ENCODE measurements around the gene KCNH8. TPM values are rescaled to one million over a fixed set of nuclear protein-coding genes. Genes with fewer than 3 reads are reported as not detected.

KCNH8 gene
- total RNA-seq, 1 donor, result not detected

DNA sequence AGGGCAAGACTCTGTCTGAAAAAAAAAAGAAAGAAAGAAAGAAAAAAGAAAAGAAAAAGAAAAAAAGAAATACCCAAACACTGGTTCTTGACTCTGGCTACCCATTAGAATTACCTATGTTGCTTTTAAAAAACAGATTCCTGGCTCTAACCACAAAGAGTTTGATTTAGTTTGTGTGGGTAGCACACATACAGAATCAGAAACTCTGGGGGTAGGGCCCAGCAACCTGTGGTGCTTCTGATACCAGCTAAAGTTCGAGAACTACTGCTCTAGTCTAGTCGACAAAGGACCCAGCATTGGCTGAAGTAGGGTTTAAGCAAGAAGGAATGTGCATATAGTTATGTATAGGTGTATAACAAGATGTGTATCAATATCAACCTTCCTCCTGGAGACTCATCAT is 393.0 kb downstream of the KCNH8 start:
- TF ChIP-seq, protein P1, sequence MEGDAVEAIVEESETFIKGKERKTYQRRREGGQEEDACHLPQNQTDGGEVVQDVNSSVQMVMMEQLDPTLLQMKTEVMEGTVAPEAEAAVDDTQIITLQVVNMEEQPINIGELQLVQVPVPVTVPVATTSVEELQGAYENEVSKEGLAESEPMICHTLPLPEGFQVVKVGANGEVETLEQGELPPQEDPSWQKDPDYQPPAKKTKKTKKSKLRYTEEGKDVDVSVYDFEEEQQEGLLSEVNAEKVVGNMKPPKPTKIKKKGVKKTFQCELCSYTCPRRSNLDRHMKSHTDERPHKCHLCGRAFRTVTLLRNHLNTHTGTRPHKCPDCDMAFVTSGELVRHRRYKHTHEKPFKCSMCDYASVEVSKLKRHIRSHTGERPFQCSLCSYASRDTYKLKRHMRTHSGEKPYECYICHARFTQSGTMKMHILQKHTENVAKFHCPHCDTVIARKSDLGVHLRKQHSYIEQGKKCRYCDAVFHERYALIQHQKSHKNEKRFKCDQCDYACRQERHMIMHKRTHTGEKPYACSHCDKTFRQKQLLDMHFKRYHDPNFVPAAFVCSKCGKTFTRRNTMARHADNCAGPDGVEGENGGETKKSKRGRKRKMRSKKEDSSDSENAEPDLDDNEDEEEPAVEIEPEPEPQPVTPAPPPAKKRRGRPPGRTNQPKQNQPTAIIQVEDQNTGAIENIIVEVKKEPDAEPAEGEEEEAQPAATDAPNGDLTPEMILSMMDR (IDR thresholded peaks at IDR 0.05; ENCODE audit: insufficient read depth, low read length), result no peak
- H3K4me3 ChIP-seq (ENCODE audit: low read depth, low read length), result no peak overlapping the region
- no peak for DNase-seq (ENCODE audit: low read depth)

DNA sequence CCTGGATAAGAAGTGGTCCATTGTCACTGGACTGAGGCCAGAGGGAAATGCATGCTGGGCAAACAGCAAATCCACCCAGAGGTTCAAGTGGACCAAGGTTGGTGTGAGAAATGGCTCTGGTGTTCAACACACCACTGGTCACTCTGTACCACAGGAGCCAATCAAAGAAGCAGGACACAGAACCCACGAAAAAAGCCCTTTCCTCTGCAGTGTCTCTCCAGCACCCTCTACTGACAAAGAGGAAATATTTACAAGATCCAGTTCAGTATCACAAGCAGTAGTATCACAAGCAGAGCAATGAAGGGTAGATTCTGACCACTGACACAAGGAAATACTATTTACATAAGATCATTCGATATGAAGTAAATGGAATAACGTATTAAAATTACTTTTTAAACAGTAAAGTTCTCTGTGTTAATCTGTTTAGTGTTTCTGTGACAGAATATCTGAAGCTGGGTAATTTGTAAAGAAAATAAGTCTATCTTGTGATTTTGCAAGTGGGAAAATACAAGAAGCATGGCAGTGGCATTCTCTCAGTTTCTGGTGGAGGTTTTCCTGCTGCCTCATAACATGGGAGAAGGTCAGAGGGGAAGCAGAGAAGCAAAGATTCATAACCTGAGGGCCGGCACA is 395.0 kb downstream of the KCNH8 start:
- H3K4me3 ChIP-seq (ENCODE audit: low read depth, low read length), result no peak overlapping the region
- no peak for DNase-seq (ENCODE audit: low read depth)

DNA sequence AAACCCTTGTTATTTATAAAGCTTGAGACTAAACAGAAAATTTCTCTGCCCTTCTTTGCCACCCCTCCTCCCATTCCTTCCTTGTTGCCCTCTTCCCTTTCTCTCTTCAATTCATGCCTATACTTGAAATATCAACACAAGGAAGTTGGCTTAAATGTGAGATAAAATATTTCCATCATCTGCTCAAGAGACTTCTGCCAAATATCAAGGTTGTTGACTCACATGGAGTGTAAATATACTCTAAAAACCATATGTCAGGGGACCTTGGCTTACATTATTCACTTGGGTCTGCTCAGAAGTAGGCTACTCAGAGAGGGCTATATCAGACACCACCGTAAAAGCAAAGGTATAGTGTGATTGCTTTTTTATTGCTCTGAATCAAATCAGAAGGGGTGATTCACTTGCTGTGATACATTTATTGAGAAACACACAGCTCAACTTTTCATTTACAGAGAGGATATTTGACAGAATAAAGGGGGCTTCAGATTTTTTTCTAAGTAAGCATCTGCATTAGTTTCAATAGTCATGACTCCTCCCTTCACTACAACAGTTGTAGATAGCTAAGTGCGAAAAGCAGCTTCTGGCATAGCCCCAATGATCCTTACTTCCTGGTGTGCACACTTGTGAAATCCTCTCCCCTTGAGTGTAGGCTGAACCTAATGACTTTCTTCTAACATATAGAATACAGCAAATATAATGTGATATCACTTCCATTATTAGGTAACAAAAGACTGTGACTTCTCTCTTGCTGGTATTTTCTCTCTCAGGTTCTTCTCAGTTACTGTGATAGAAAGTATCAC is 399.6 kb downstream of the KCNH8 start:
- TF ChIP-seq, protein P1 (IDR thresholded peaks at IDR 0.05; ENCODE audit: insufficient read depth, low read length), result no peak
- no peak for DNase-seq (ENCODE audit: low read depth)
- no peak overlapping the region for H3K4me3 ChIP-seq (ENCODE audit: low read depth, low read length)

More for the DNA sequence above, 395.0 kb downstream of the KCNH8 start:
- TF ChIP-seq, protein P1 (IDR thresholded peaks at IDR 0.05; ENCODE audit: insufficient read depth, low read length), result no peak

DNA sequence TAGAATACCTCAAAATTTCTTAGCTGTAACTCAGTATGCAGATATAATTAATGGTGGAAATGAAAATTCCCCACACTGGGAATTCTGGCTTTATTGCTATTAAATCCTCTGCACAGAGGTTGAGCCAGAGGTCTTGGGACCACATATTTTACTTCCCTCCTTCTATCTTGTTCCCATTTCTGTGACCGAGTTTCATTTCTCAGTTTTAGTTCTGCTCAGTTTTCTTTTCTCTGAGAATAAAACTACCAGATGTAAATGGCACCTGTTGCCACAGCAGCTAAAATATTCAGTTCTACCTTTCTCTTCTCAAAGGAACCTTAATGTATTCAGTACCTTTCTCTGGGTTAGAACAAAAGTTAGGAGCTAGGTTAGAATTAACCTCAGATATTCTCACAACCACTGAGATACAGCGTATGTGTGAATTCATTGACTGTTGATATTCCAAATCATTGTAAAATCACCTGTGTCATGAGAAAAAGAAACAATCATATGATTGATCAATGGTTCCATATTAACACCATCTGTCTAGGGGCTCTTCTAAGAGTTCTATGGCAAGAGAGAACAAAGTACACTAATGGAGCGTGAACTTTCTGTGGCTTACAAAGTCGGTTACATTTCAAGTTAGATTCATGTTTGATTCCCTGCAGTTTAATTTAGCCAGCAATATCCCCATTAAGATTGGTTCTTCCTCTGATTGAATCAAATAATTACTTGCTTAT is 411.6 kb downstream of the KCNH8 start:
- no peak overlapping the region for H3K4me3 ChIP-seq (ENCODE audit: low read depth, low read length)
- TF ChIP-seq, protein P1 (IDR thresholded peaks at IDR 0.05; ENCODE audit: insufficient read depth, low read length), result no peak
- DNase-seq (ENCODE audit: low read depth), result no peak

DNA sequence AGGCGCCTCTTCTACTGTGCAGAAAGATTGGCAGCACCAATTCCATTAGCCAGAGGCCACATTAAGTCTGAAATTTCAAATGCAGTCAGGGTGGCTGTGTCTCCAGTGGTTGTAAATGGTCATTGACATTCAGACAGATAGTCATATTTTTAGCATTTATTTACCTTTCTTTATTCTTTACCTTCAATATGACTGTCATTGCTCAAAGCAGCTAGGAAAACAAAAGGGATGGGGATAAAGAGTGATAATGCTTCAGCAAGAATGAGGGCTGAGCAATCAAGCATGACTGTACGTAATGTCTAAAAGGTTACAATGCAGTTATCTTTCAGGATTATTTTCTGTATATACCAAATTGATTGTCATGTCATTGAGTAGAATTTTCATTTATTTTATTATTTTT is 425.3 kb downstream of the KCNH8 start:
- DNase-seq (ENCODE audit: low read depth), result no peak
- TF ChIP-seq, protein P1 (IDR thresholded peaks at IDR 0.05; ENCODE audit: insufficient read depth, low read length), result no peak
- no peak overlapping the region for H3K4me3 ChIP-seq (ENCODE audit: low read depth, low read length)

DNA sequence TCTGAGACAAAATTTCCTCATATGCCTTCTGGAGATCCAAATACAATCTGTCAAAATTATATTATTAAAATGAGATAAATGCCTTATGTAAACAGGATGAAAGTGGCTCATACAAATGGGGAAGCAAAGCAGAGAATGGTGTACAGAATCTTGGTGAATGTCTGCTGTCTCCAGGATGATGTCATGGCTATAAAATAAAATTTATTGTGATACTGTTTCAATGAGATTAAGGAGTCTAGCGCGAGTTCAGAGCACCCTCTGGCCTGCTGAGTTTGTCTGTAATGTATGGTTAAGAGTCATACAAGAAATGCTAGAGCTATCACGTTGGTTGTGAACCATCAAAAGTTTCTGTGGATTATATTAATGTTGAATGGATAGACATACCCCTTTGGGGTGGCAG is 426.0 kb downstream of the KCNH8 start:
- DNase-seq (ENCODE audit: low read depth), result no peak
- H3K4me3 ChIP-seq (ENCODE audit: low read depth, low read length), result no peak overlapping the region

More for the DNA sequence above, 426.0 kb downstream of the KCNH8 start:
- TF ChIP-seq, protein P1 (IDR thresholded peaks at IDR 0.05; ENCODE audit: insufficient read depth, low read length), result no peak
